GM12801 (cell line): ENCODE results near the gene PCDHGB2.
"Not testable (repeated sequence)": the region's sequence is repeated elsewhere in the genome, so short reads cannot be mapped to it uniquely, and the experiment has no call there.

Source experiments
- CTCF ChIP-seq: IDR thresholded peaks from one replicate; pipeline ENCODE4 v1.5.1; 2011; ENCODE audit warnings: control low read depth; ENCODE audit not compliant: insufficient read length; ENCODE audit errors: extremely low read depth

Gene PCDHGB2

DNA sequence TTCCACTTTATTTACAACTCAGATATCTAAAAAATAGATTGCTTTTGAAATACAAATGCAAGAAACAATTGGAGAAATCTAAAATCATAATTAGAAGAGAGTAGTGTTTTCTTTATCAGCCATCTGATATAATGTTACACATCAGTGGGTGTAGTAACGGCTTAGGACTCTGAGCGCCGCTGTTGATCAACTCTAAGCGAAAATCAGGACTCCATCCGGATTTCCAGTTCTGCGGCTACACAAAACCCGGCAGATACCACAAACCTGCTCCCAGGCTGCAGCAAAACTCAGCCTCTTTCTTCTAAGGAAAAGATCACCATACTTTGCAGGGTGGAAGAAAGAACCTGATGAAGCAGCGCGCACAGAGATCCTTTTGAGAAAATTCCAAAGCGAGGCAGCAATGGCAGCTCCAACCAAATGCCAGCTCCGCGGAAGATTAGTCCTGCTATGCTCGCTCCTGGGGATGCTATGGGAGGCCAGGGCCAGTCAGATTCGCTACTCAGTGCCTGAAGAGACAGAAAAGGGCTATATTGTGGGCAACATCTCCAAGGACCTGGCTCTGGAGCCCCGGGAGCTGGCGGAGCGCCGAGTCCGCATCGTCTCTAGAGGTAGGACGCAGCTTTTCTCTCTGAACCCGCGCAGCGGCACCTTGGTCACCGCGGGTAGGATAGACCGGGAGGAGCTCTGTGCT lies 42.9 kb downstream of the PCDHGB2 start, which contains the start of gene PCDHGA9:
TSS of gene PCDHGA9 (plus strand) at position 226 of the 691 bp plus-strand sequence. CDS start at position 401, 175 bp downstream.
- TF ChIP-seq CTCF, result no peak

GRCh38 chr5:141403387-141403786 lies 43.6 kb downstream of the PCDHGB2 start:
- TF ChIP-seq CTCF, result no peak

- TF ChIP-seq CTCF, result not testable (repeated sequence)
These were observed 48.2 kb downstream of the PCDHGB2 start, which contains the start of gene PCDHGB6 for GRCh38 chr5:141407790-141408505. TSS of gene PCDHGB6 (plus strand) at chr5:141408021. CDS start at chr5:141408203, 182 bp downstream.

GRCh38 chr5:141409598-141410306 lies 50.0 kb downstream of the PCDHGB2 start:
- no peak for TF ChIP-seq CTCF

- no peak for TF ChIP-seq CTCF
These were observed 51.8 kb downstream of the PCDHGB2 start for GRCh38 chr5:141411575-141411974.
